BJ (cell line): ENCODE data around the gene KRT80. TPM values are rescaled to one million over a fixed set of nuclear protein-coding genes. Genes with fewer than 3 reads are reported as not detected.

Experiments used
- CTCF ChIA-PET: fragments of 350-600 bp; formaldehyde crosslinking; extraction: SDS; loops from one replicate; lab custom pipeline; 2021; ENCODE audit warnings: antibody characterized with exemption, inconsistent platforms; lab: Yijun Ruan, JAX
- POLR2A ChIA-PET: fragments of 300-600 bp; sonication (Branson Sonifier 250); formaldehyde crosslinking; extraction: SDS; loops from one replicate; lab custom pipeline; 2021; ENCODE audit warnings: antibody characterized with exemption; lab: Charles Lee
- DNase-seq: peaks from one replicate; pipeline ENCODE4 v3.0.0-alpha.2; 2011; ENCODE audit warnings: low read depth
- H3K27me3 ChIP-seq: 2 replicates; pipeline ENCODE4 v1.6.0; 2011; ENCODE audit warnings: low read length; ENCODE audit not compliant: control insufficient read depth, insufficient read depth
- H3K36me3 ChIP-seq: 2 replicates; pipeline ENCODE4 v1.5.1; 2011; ENCODE audit warnings: low read length; ENCODE audit not compliant: control insufficient read depth, insufficient read depth
- H3K4me3 ChIP-seq: 2 replicates; pipeline ENCODE4 v1.5.1; 2011; ENCODE audit warnings: low read depth, mild to moderate bottlenecking, control low read depth, low read length
- CTCF ChIP-seq: IDR thresholded peaks from 2 replicates; pipeline ENCODE4 v1.5.1; 2011; ENCODE audit warnings: low read depth, mild to moderate bottlenecking, control low read depth, inconsistent platforms, low read length, moderate library complexity; ENCODE audit not compliant: insufficient read depth
- polyA plus RNA-seq: library from polyadenylated mRNA; depleted of rRNA; stranded (reverse); fragments of >200 nt; gene quantifications from 2 replicates; pipeline ENCODE4 v1.2.3, GENCODE V29; 2011

Gene KRT80
- polyA plus RNA-seq, 1 experiment, result 5.9 TPM

- Histone ChIP-seq H3K36me3 (no peaks in the 10 kb centered on the region), H3K4me3 (no peak overlapping the region), H3K27me3 (no peaks in the 10 kb centered on the region)
- POLR2A ChIA-PET, result no interaction called here
- CTCF ChIA-PET, result interaction anchor here (2.6 kb wide), 1 partner anchor 16 kb away, joined by 14 read pairs; no protein-coding TSS in a partner anchor
- DNase-seq, result no peak
- TF ChIP-seq CTCF, result no peak
These were observed 36.6 kb upstream of the KRT80 start for GRCh38 chr12:52228366-52228765.

GRCh38 chr12:52227606-52228166 lies 35.9 kb upstream of the KRT80 start:
- POLR2A ChIA-PET, result no interaction called here
- CTCF ChIA-PET, result interaction anchor here (1.4 to 3.3 kb wide), 2 partner anchors 12 to 14 kb away, joined by 6 to 11 read pairs; no protein-coding TSS in a partner anchor
- no peak for TF ChIP-seq CTCF
- Histone ChIP-seq H3K4me3 (no peak overlapping the region), H3K36me3 (no peaks in the 10 kb centered on the region), H3K27me3 (no peaks in the 10 kb centered on the region)
- no peak for DNase-seq

- Histone ChIP-seq H3K4me3 (no peak overlapping the region), H3K36me3 (no peaks in the 10 kb centered on the region), H3K27me3 (no peaks in the 10 kb centered on the region)
- ChIA-PET CTCF (interaction anchor here (3.1 to 3.3 kb wide), 2 partner anchors 11 to 13 kb away, joined by 11 to 23 read pairs; no protein-coding TSS in a partner anchor), POLR2A (no interaction called here)
- DNase-seq, result no peak
- no peak for TF ChIP-seq CTCF
These were observed 34.6 kb upstream of the KRT80 start for GRCh38 chr12:52226446-52226845.

GRCh38 chr12:52225752-52226151 lies 33.9 kb upstream of the KRT80 start:
- Histone ChIP-seq H3K36me3 (no peaks in the 10 kb centered on the region), H3K27me3 (no peaks in the 10 kb centered on the region), H3K4me3 (no peak overlapping the region)
- CTCF ChIA-PET, result interaction anchor here (0.7 to 3.3 kb wide), 7 partner anchors 10 to 654 kb away, joined by 3 to 23 read pairs (median 5); no protein-coding TSS in a partner anchor
- DNase-seq, result no peak
- POLR2A ChIA-PET, result no interaction called here
- no peak for TF ChIP-seq CTCF

- TF ChIP-seq CTCF, result no peak
- Histone ChIP-seq H3K27me3 (no peaks in the 10 kb centered on the region), H3K4me3 (no peak overlapping the region), H3K36me3 (no peaks in the 10 kb centered on the region)
- no peak for DNase-seq
- POLR2A ChIA-PET, result no interaction called here
- CTCF ChIA-PET, result interaction anchor here (1.7 to 3.3 kb wide), 5 partner anchors 8 to 104 kb away, joined by 5 to 23 read pairs (median 8); no protein-coding TSS in a partner anchor
These were observed 32.3 kb upstream of the KRT80 start for GRCh38 chr12:52224151-52224550.
